GM12865 (cell line): ENCODE data around the gene ANKRD40.

ENCODE experiments used
- DNase-seq: peaks from one replicate; pipeline ENCODE4 v3.0.0; 2010; ENCODE audit warnings: low read depth
- H3K4me3 ChIP-seq: 2 replicates; pipeline ENCODE4 v1.5.1; 2011; ENCODE audit warnings: mild to moderate bottlenecking, low read depth, low read length, control low read depth
- TF ChIP-seq, protein P1 (sequence below): IDR thresholded peaks from 2 replicates; pipeline ENCODE4 v1.5.1; 2011; ENCODE audit warnings: low read length, control low read depth, low read depth, inconsistent platforms; ENCODE audit not compliant: insufficient read depth; ENCODE audit errors: missing control alignments

ANKRD40 gene

DNA sequence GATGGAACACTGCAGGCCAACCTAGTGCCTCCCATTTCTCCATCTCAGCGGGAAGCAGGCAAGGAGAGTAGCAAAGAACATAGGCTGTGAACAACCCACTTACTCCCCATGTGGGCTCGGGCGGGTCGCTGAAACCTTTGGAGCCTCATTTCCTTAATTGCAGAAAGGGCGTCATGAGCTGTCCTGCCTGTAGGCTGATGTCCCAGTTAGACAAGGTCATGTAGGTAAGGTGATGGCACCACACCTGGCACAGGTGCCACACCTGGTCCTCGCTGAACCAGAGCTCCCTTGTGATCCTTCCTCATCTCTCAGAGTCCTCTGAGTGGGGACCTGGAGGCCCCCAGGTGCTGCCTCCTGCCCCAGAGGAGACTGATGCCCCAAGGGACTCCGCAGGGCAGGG lies 50.1 kb downstream of the ANKRD40 start:
- TF ChIP-seq, protein P1, sequence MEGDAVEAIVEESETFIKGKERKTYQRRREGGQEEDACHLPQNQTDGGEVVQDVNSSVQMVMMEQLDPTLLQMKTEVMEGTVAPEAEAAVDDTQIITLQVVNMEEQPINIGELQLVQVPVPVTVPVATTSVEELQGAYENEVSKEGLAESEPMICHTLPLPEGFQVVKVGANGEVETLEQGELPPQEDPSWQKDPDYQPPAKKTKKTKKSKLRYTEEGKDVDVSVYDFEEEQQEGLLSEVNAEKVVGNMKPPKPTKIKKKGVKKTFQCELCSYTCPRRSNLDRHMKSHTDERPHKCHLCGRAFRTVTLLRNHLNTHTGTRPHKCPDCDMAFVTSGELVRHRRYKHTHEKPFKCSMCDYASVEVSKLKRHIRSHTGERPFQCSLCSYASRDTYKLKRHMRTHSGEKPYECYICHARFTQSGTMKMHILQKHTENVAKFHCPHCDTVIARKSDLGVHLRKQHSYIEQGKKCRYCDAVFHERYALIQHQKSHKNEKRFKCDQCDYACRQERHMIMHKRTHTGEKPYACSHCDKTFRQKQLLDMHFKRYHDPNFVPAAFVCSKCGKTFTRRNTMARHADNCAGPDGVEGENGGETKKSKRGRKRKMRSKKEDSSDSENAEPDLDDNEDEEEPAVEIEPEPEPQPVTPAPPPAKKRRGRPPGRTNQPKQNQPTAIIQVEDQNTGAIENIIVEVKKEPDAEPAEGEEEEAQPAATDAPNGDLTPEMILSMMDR = no peak
- no peak overlapping the region for H3K4me3 ChIP-seq
- DNase-seq = no peak

DNA sequence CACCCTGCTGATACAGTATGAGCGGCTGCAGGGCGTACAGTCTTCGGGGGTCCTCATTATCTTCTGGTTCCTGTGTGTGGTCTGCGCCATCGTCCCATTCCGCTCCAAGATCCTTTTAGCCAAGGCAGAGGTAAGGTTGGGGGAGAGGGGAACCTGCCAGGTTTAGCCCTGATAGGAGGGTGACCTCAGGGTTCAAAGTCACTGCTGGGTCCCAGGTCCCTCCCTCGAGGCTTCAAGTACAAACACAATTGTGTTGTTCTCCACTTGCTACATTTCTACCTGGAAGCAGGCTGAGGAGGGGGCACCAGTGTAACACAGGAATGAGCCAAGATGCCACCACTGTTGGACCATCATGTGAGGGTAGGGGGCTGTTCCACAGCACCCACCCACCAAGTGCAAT lies 50.7 kb downstream of the ANKRD40 start:
- TF ChIP-seq, protein P1 = no peak
- H3K4me3 ChIP-seq = no peak overlapping the region
- no peak for DNase-seq

DNA sequence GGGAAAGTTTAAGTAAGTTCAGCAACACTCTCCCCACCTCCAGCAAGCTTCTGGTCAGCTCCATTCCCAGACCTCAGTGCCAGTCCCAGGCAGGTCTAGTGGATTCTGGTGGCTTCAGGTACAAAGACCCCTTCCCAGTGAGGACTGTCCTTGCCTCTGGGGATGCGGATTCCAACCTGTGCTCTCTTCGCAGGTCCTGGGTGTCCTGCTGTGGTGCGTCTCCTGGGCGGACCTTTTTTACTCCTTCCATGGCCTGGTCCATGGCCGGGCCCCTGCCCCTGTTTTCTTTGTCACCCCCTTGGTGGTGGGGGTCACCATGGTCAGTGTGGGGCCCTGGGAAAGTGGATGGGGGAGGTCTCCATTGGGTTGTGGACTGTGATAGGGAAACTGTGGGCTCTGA lies 51.2 kb downstream of the ANKRD40 start:
- DNase-seq = no peak
- no peak overlapping the region for H3K4me3 ChIP-seq
- TF ChIP-seq, protein P1 = no peak

DNA sequence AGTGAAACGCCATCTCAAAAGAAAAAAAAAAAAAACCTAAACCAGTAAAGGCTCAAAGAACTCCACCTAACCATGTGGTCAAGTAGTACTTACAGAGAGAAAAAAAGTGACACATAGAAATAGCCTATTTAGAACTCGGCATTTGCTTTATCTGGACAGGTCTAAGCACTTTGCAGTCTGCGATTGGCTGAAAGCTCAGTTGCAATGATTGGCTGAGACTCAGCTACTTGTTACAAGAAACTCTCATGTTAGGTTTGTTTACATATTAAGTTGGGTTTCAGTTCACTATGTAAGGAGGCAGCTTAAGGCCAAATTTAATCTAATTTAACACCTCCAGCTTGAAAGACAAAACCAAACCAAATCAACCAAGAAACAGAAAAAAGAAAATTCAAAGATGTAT lies 54.0 kb downstream of the ANKRD40 start:
- H3K4me3 ChIP-seq = no peak overlapping the region
- TF ChIP-seq, protein P1 = no peak
- DNase-seq = no peak

DNA sequence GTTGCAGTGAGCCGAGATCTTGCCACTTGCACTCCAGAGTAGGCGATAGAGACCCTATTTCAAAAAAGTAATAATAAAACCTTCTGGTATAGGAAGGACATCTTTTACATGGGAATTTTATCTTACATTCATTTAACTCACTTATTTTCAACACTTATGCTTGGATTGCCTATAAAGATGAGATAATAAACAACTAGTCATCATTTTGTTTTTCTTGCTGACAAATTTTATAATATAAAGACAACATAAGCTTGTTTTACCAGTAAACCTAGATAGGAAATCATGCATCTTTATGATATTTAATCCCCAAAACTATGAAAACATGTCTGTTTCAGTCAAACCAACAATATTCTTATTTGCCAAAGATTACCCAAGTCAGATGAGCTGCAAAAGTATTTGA lies 56.1 kb downstream of the ANKRD40 start:
- TF ChIP-seq, protein P1 = no peak
- no peak for DNase-seq
- no peak overlapping the region for H3K4me3 ChIP-seq

DNA sequence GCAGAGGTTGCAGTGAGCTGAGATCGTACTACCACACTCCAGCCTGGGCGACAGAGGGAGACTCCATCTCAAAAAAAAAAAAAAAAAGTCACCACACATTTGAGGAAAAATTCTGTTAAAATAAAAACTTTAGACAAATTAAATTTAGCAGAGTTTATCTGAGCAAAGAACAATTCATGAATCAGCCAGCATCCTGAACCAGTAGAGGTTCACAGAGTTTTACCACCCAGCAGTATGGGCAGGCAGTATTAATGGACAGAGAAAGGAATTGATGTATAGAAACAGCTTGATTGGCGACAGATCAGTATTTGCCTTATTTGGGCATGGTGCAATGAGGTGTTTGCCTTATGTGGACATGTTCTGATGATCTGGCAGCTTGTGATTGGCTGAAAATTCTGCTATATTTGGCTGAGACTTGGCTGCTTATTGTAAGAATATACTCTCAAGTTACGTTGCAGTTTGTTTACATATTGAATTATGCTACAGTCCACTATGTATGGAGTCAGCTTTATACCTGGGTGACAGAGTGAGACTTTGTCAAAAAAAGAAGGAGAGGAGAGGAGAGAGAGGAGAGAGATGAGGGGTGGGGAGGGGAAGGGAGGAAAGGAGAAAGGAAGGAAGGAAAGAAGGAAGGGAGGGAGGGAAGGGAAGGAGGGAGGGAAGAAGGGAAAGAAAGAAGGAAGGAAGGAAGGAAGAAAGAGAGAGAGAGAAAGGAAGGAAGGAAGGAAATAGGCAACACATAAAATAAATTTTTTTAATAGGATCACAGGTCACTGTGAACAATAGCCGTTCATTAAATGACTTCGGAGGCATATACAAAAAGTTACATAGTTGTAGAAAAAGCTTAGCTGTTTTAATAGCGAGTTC lies 58.4 kb downstream of the ANKRD40 start:
- TF ChIP-seq, protein P1 = no peak
- no peak overlapping the region for H3K4me3 ChIP-seq
- DNase-seq = peak; percentile 35

DNA sequence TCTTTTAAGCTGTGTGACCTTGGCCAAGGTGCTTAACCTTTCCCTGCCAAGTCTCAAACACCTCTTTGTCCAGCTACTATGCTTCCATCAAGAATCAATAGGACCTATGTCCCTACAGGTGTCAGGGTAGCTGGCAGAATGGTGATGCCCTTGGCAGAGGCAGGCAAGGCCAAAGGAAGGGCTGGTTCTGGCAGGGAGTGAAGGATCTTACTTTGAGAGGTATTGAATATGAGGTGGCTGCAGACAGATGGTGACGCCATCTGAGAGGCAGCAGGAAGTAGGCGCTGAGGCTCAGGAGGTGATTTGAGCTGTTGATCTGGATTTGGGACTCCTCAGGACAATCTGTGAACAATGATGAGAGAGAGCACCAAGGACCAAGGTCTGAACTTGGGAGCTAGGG lies 60.5 kb downstream of the ANKRD40 start:
- H3K4me3 ChIP-seq = no peak overlapping the region
- TF ChIP-seq, protein P1 = no peak
- no peak for DNase-seq
